Glomerular visceral epithelial cell (primary cell): ENCODE data around the gene MAN1B1.
A peak's percentile ranks its signal among the peaks of the same experiment; 100 is the strongest.

Experiments used
- DNase-seq: peaks from one replicate; pipeline ENCODE4 v3.0.0-alpha.2; 2016; ENCODE audit errors: extremely low spot score

MAN1B1 gene

DNA sequence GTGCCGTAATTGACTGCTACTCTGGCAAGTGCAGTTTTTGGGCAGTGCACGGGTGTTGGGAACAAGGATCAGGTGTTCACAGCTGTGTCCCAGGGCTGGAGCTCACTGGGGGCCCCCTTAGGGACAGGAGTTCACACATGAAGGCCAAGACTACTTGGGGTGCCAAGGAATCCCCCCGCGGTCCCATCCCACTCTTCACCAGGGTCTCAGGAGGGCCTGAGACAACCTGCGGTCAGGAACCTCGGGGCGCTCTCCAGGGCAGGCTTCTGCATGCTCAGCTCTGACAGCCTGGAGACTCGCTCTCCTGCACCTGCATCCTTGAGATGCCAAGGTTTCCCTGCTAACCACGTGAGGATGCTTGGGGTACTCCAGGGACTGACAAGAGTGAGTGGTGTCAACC, 2.3 kb upstream of the MAN1B1 start:
- no peak for DNase-seq

GRCh38 chr9:137085920-137086530, 760 bp upstream of the MAN1B1 start:
- peak; percentile 41 for DNase-seq

GRCh38 chr9:137087409-137087925, 682 bp downstream of the MAN1B1 start:
- no peak for DNase-seq

- DNase-seq: no peak
Observed at GRCh38 chr9:137088121-137088520, 1.3 kb downstream of the MAN1B1 start.

DNA sequence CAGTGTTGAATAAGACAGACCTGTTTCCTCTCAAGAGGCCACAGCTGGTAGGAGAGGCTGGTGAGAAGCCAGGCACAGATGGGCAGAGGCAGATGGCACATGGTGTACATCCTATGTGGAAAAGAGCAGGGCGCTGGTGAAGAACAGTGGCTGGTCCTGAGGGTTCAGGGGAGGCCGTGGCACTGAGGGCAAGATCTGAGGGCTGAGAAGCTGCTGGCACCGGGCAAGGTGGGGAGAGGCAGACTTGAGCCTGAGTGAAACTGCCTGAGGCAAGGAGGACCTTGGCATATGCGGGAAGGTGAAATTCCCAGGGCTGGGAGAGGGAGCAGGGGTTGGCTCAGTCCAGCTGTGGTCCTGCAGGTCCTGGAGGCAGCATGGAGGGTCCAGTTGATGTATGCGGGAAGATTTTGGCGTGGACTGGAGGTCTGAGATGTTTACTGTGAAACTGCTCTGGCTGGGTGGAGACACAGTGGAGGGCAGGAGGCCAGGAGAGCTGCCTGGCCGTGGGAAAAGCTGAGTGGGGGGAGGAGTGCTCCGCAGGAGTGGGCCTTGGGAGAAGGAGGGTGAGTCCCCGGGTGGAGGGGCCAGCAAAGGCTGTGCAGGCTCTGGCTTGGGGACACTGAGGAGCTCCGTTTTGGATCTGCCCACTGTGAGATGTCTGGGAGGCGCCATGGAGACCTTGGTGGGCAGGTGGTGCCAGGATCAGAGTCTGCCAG, 2.6 kb downstream of the MAN1B1 start:
- no peak for DNase-seq

GRCh38 chr9:137095664-137096517, 9.1 kb downstream of the MAN1B1 start:
- DNase-seq: no peak

DNA sequence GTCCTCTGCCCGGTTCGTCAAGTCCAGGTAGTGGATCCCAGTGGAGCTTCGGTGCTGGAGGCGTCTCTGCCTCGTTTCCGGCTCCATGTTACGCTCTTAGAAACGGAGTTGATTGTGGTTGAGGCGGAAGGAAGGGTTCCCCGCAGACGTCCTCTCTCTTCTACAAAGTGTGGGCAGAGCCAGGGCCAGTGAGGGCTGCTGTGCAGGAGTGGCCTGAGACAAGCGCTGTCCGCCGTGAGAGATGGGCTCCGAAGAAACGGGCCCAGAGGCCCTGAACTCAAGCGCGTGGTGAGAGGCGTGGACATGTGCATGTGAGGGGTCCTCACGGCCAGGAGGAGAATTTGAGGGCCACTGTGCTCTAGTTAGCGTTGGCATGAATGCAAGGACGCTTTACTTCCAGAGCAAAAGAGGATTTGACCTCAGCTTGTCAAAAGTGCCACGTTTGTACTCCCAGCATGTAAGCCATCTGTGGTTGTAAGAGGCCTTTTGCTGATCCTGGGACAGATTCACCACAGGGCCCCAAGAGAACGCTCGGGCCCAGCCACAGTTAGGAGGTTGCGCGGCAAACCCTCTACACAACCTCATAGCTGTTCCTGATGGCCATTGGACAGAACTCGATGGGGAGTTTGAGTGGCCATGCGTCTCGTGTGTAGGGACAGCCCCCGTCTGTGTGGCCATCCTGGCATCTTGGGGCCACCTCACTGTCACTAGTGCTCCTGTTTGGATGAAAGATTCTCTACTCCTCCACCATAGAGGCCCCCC, 10.2 kb downstream of the MAN1B1 start:
- no peak for DNase-seq

DNA sequence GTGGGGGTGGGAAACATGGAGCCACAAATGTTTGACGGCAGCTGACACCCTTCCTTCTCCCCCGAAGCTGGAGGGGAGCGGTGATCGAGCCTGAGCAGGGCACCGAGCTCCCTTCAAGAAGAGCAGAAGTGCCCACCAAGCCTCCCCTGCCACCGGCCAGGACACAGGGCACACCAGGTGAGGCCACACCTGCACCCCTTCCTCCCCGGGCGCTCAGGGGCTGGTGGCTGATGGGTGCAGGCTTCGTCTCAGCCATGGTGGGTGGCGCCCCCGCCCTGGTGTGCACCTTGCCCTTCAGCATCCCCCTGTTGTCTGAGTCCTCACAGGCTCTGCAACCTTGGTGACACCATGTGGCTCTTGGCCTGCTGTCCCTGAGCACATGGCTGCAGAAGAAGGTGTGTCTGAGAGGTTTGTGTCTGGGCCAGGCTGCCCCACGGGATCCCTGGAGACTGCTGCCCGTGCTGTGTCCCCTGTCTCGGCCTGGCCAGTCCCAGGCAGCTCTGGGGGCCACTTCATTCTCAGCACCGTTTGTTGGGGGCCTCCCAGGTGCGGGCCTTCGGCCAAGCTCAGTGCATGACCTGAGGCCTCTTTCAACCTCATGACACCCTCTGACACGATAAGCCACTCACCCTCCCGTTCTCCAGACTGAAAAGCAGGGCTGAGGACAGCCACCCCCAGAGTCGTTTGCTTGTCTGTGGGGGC, 11.1 kb downstream of the MAN1B1 start:
- no peak for DNase-seq

GRCh38 chr9:137099231-137099630, 12.4 kb downstream of the MAN1B1 start:
- DNase-seq: no peak

GRCh38 chr9:137103206-137103999, 16.6 kb downstream of the MAN1B1 start:
- DNase-seq: no peak

DNA sequence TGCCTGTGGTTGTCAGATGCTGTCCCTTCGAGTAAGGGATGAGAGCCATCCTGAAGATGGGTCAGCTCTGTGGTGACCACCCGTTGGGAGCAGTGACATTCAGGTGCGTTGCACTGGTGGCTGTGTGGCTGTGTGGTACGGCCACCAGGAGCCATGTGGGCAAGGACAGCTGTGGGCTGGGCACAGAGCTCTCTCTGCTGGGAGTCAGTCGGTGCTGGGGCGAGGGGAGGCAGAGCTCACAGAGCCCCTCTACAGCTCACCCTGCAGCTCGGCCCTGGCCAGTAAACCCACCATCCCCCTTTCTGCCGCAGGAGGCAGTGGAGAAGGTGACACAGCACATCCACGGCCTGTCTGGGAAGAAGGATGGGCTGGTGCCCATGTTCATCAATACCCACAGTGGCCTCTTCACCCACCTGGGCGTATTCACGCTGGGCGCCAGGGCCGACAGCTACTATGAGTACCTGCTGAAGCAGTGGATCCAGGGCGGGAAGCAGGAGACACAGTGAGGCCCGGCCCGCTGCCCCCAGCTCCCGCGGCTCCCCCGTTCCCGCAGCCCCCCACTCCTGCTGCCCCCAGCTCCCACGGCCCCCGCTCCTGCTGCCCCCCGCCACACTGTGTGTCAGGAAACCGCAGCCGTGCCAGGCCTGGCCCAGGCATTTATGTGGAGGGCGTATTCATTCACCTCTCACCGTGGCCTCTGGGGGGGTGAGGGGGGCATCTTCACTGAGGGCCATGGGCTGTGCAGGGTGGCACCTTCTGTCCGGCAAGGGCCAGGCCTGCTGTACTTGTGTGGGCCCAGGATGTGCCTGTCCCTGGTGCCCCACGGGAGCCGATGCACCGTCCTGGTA, 19.3 kb downstream of the MAN1B1 start:
- no peak for DNase-seq

DNA sequence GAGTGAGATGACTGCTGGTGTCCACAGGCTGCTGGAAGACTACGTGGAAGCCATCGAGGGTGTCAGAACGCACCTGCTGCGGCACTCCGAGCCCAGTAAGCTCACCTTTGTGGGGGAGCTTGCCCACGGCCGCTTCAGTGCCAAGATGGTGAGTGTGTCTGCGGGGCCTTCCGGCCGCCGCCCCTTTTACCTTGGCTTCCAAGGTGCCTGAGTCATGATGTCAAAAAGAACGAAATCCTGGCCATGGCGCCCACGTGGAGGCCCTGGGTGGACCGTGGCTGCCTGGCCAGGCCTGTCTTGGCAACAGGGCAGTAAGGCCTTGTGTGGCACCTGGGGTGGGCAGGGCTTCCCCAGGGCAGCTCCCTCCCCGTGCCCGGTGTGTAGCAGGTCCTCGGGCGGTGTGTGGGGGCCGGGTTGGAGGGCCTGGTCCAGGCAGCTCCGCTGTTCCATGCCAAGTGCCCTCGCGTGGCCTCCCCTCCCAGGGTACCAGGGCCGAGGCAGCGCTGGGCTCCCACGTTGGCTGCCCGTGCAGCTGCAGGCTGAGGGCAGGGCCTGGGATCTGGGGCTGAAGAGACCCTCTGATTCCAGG, 20.0 kb downstream of the MAN1B1 start:
- no peak for DNase-seq

DNA sequence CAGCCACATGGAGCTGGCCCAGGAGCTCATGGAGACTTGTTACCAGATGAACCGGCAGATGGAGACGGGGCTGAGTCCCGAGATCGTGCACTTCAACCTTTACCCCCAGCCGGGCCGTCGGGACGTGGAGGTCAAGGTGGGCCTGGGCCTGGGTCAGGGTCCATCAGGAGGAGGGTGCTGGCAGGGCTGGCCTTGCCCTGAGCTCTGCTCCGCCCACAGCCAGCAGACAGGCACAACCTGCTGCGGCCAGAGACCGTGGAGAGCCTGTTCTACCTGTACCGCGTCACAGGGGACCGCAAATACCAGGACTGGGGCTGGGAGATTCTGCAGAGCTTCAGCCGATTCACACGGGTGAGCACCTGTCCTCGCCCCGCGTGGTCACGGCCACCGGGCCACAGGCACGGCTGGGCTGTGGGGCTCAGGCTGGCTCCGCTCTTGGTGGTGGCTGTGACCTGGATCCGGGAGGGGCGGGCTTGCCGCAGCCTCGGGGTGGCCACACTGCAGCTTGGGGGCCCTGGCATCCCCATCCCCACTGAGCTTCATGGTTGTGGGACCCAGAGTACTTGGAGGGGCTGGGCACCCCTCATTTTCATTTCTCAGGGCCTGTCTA, 20.6 kb downstream of the MAN1B1 start:
- DNase-seq: no peak

DNA sequence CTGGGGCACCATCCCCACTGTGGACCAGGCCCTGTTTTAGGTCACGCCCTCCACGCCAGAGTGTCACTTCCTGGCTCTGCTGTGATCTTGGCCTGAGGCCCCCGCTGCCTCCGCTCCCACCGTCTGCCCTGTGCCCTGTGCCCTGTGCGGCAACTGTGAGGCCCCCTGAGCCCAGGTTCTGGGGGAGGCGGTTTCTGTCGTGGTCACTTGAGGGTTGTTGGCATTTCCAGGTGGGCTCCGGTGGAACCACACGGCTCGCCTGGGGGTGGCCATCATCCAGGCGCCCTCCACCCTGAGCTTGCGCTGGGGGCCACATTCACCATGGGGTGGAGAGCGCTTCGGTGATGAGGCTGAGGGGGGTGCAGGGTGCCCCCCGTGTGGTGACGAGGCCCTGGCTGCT, 21.2 kb downstream of the MAN1B1 start:
- DNase-seq: no peak

- no peak for DNase-seq
Observed at GRCh38 chr9:137108608-137109249, 21.9 kb downstream of the MAN1B1 start.

- DNase-seq: no peak
Observed at GRCh38 chr9:137109250-137110146, 22.7 kb downstream of the MAN1B1 start.
